NCI-H2107 treated with DMSO at 0.1 percent for 48 hours (cell line): ENCODE measurements around the gene OSBPL10.

Experiments
- DNase-seq: peaks from one replicate; lab custom pipeline; 2025; ENCODE audit not compliant: unreplicated experiment; lab: John Stamatoyannopoulos, UW

OSBPL10 gene

GRCh38 chr3:31959951-31960792, 20.9 kb downstream of the OSBPL10 start:
- DNase-seq: no peak

GRCh38 chr3:31959251-31959650, 21.8 kb downstream of the OSBPL10 start:
- DNase-seq: no peak

- peak; percentile 9 for DNase-seq
Observed at GRCh38 chr3:31958701-31959152, 22.3 kb downstream of the OSBPL10 start.

- DNase-seq: no peak
Observed at GRCh38 chr3:31957106-31957505, 24.0 kb downstream of the OSBPL10 start.

- DNase-seq: no peak
Observed at GRCh38 chr3:31955581-31955980, 25.5 kb downstream of the OSBPL10 start.

GRCh38 chr3:31953636-31954035, 27.4 kb downstream of the OSBPL10 start:
- no peak for DNase-seq

- no peak for DNase-seq
Observed at GRCh38 chr3:31953091-31953490, 28.0 kb downstream of the OSBPL10 start.

GRCh38 chr3:31952205-31952604, 28.9 kb downstream of the OSBPL10 start:
- no peak for DNase-seq

GRCh38 chr3:31948280-31948679, 32.8 kb downstream of the OSBPL10 start:
- DNase-seq: no peak

- no peak for DNase-seq
Observed at GRCh38 chr3:31947671-31948091, 33.4 kb downstream of the OSBPL10 start.

- DNase-seq: no peak
Observed at GRCh38 chr3:31947162-31947561, 33.9 kb downstream of the OSBPL10 start.

- no peak for DNase-seq
Observed at GRCh38 chr3:31946484-31947081, 34.5 kb downstream of the OSBPL10 start.

- no peak for DNase-seq
Observed at GRCh38 chr3:31945738-31946052, 35.4 kb downstream of the OSBPL10 start.

GRCh38 chr3:31943041-31943440, 38.0 kb downstream of the OSBPL10 start:
- no peak for DNase-seq

GRCh38 chr3:31942446-31942845, 38.6 kb downstream of the OSBPL10 start:
- no peak for DNase-seq

- no peak for DNase-seq
Observed at GRCh38 chr3:31937225-31937624, 43.8 kb downstream of the OSBPL10 start.

- DNase-seq: no peak
Observed at GRCh38 chr3:31936420-31937060, 44.5 kb downstream of the OSBPL10 start.

- DNase-seq: no peak
Observed at GRCh38 chr3:31934866-31935265, 46.2 kb downstream of the OSBPL10 start.

- DNase-seq: no peak
Observed at GRCh38 chr3:31934018-31934417, 47.0 kb downstream of the OSBPL10 start.

GRCh38 chr3:31932990-31933389, 48.1 kb downstream of the OSBPL10 start:
- no peak for DNase-seq

GRCh38 chr3:31929826-31930502, 51.1 kb downstream of the OSBPL10 start:
- no peak for DNase-seq

GRCh38 chr3:31927811-31928210, 53.3 kb downstream of the OSBPL10 start:
- no peak for DNase-seq
